Effector memory CD4-positive, alpha-beta T cell (primary cell): Measurements from ENCODE around the gene UGT2B7.
"Not testable (repeated sequence)": the region's sequence is repeated elsewhere in the genome, so short reads cannot be mapped to it uniquely, and the experiment has no call there.

Source experiments
- DNase-seq, 3 donors: peaks; one replicate each; pipeline ENCODE4 v3.0.0-alpha.2; 2020
- H3K27ac ChIP-seq: 2 replicates; pipeline ENCODE4 v1.7.0; 2013; ENCODE audit warnings: mild to moderate bottlenecking, low read length, moderate library complexity; ENCODE audit not compliant: insufficient read depth, poor library complexity, severe bottlenecking
- H3K27me3 ChIP-seq: replicated peaks from 2 replicates; pipeline ENCODE4 v1.7.0; 2013; ENCODE audit warnings: mild to moderate bottlenecking, low read length; ENCODE audit not compliant: insufficient read depth, control insufficient read depth, poor library complexity, severe bottlenecking
- H3K36me3 ChIP-seq: 2 replicates; pipeline ENCODE4 v1.7.0; 2013; ENCODE audit warnings: mild to moderate bottlenecking, low read length, moderate library complexity; ENCODE audit not compliant: control insufficient read depth, insufficient read depth
- H3K4me1 ChIP-seq: 2 replicates; pipeline ENCODE4 v1.7.0; 2013; ENCODE audit warnings: low read length, mild to moderate bottlenecking; ENCODE audit not compliant: control insufficient read depth, insufficient read depth, poor library complexity, severe bottlenecking
- H3K4me3 ChIP-seq: 2 replicates; pipeline ENCODE4 v1.7.0; 2013; ENCODE audit warnings: low read length, low read depth, mild to moderate bottlenecking; ENCODE audit not compliant: insufficient read depth, poor library complexity, severe bottlenecking
- H3K9me3 ChIP-seq: 2 replicates; pipeline ENCODE4 v1.7.0; 2013; ENCODE audit warnings: mild to moderate bottlenecking, low read length, moderate library complexity; ENCODE audit not compliant: control insufficient read depth

UGT2B7 gene

DNA sequence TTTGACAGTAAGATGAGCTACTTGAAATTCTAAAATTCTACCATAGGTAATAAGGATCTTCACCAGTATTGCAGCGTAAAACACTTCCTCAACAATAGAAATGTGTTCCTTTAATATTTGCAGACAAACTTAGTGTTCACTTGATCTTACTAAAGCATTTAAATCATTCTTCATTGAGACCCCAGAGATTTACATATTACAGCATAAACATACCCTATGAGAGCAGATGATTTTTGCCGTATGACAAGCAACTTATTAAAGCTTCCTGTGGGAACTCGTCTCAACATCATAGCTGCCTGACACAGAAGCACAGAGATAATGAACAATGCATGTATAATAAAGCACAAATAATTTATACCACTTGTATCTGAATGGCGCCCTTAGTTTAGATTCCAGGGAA lies 3.6 kb downstream of the UGT2B7 start:
- Histone ChIP-seq H3K4me1 (no peaks in the 10 kb centered on the region), H3K27me3 (no peaks in the 10 kb centered on the region), H3K4me3 (no peak overlapping the region), H3K27ac (no peak overlapping the region), H3K36me3 (no peaks in the 10 kb centered on the region), H3K9me3 (no peaks in the 10 kb centered on the region)
- DNase-seq: no peak

GRCh38 chr4:69102668-69103067 lies 6.4 kb downstream of the UGT2B7 start:
- not testable (repeated sequence) for DNase-seq, H3K27ac ChIP-seq, H3K4me1 ChIP-seq, H3K36me3 ChIP-seq, H3K27me3 ChIP-seq, H3K4me3 ChIP-seq, H3K9me3 ChIP-seq

DNA sequence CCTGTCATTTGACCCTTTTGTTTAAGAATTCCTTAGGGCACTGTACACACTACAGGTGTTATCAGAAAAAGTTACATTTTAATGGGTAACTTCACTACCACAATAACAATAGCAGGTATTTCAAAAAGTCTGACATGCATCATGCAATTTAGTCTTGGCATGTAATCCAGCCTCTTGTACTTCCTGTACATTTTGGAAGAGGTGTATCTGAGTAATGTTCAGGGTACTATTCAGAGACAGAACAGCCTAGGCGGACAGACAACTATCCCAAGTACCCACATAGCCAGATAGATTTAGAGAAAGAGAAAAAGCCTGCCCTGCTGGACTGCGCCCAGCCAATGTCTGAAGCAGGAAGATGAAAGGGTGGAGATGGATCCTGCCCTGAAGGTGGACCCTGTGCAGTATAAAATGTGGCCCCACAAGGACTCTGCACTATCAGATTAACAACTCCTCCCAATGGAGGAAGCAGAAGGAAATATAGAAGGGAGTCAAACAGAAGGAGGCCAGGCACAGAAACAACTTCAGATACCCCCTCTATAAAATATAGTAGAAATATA lies 8.5 kb downstream of the UGT2B7 start:
- H3K36me3 ChIP-seq: no peaks in the 10 kb centered on the region
- DNase-seq: no peak
- H3K9me3 ChIP-seq: no peaks in the 10 kb centered on the region
- no peaks in the 10 kb centered on the region for H3K4me1 ChIP-seq
- no peak overlapping the region for H3K27ac ChIP-seq
- no peaks in the 10 kb centered on the region for H3K27me3 ChIP-seq
- no peak overlapping the region for H3K4me3 ChIP-seq

- not testable (repeated sequence) for H3K27ac ChIP-seq, H3K4me1 ChIP-seq, H3K9me3 ChIP-seq, DNase-seq, H3K36me3 ChIP-seq, H3K4me3 ChIP-seq, H3K27me3 ChIP-seq
Measured at GRCh38 chr4:69115151-69115850, 19.0 kb downstream of the UGT2B7 start.

- Histone ChIP-seq H3K27me3 (no peaks in the 10 kb centered on the region), H3K27ac (no peak overlapping the region), H3K4me3 (no peak overlapping the region), H3K36me3 (no peaks in the 10 kb centered on the region), H3K9me3 (no peaks in the 10 kb centered on the region), H3K4me1 (no peaks in the 10 kb centered on the region)
- no peak for DNase-seq
Measured at GRCh38 chr4:69115851-69116213, 19.6 kb downstream of the UGT2B7 start.

DNA sequence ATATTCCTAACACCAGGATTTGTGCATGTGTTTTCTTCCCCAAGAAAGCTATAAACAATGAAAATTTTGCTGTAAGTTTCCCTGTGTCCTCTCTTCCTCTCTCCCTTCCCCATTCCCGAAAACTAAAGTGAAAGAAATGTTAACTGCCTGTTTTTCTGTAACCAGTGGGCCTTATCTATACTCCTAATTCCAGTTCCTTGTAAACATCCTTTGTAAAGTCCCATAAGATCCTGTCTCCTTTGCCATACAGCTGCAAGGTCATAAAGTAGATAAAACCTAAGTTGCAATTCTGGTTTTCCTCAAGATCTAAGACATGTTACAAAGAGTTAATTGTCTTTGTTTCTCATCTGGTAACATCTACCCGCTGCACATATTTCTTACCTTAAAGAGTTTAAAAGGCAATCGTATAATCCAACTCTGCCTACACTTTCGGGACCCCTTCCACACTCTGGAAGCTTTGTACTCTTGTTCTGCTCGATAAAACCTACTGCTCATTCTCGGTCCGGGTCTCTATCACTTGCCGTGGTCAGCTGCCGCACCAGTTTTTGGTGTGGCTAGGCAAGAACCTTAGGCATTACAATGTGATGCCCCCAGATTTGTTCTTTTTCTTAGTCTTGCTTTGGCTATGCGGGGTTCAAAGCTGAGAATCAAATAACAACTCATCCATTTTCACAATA lies 20.5 kb downstream of the UGT2B7 start:
- no peak for DNase-seq
- Histone ChIP-seq H3K27me3 (no peaks in the 10 kb centered on the region), H3K4me1 (no peaks in the 10 kb centered on the region), H3K4me3 (no peak overlapping the region), H3K36me3 (no peaks in the 10 kb centered on the region), H3K27ac (no peak overlapping the region), H3K9me3 (no peaks in the 10 kb centered on the region)

- no peaks in the 10 kb centered on the region for H3K36me3 ChIP-seq
- no peaks in the 10 kb centered on the region for H3K27me3 ChIP-seq
- DNase-seq: no peak
- no peaks in the 10 kb centered on the region for H3K4me1 ChIP-seq
- H3K27ac ChIP-seq: no peak overlapping the region
- H3K9me3 ChIP-seq: no peaks in the 10 kb centered on the region
- no peak overlapping the region for H3K4me3 ChIP-seq
Measured at GRCh38 chr4:69120870-69121269, 24.6 kb downstream of the UGT2B7 start.

- Histone ChIP-seq H3K4me3 (no peak overlapping the region), H3K36me3 (no peaks in the 10 kb centered on the region), H3K4me1 (no peaks in the 10 kb centered on the region), H3K27me3 (no peaks in the 10 kb centered on the region), H3K9me3 (no peaks in the 10 kb centered on the region), H3K27ac (no peak overlapping the region)
- DNase-seq: no peak
Measured at GRCh38 chr4:69122476-69122875, 26.2 kb downstream of the UGT2B7 start.

DNA sequence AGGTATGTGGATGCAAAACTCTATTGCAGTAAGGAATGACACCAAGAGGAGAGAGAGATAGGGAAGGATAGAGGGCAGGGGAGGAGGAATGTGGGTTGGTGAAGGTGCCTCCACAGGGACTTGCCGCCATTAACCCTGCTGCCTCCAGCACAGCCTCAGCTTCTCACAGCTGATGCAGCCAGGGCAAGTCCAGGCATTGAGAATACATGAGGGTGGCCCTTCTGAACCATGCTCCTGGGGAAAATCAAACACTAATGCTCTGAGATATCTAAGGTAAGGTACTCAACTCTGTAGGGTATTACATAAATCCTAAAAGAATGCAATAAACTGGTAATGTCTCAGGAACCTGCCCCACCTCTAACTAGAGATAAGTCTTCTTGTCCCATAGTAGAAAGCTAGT lies 28.7 kb downstream of the UGT2B7 start:
- Histone ChIP-seq H3K27me3 (no peaks in the 10 kb centered on the region), H3K9me3 (no peaks in the 10 kb centered on the region), H3K4me1 (no peaks in the 10 kb centered on the region), H3K36me3 (no peaks in the 10 kb centered on the region), H3K27ac (no peak overlapping the region), H3K4me3 (no peak overlapping the region)
- DNase-seq: no peak

GRCh38 chr4:69126024-69126423 lies 29.8 kb downstream of the UGT2B7 start:
- Histone ChIP-seq H3K36me3 (no peaks in the 10 kb centered on the region), H3K4me1 (no peaks in the 10 kb centered on the region), H3K27ac (no peak overlapping the region), H3K9me3 (no peaks in the 10 kb centered on the region), H3K27me3 (no peaks in the 10 kb centered on the region), H3K4me3 (no peak overlapping the region)
- no peak for DNase-seq
